DMS79 treated with DMSO at 0.1 percent for 48 hours (cell line): ENCODE data around the gene TMEM88.

Experiments
- DNase-seq: peaks from one replicate; lab custom pipeline; 2025; lab: John Stamatoyannopoulos, UW

The TMEM88 gene

GRCh38 chr17:7885367-7886226, 30.7 kb downstream of the TMEM88 start:
- DNase-seq = peak; percentile 75

GRCh38 chr17:7886227-7887037, 31.6 kb downstream of the TMEM88 start:
- peak; percentile 78 for DNase-seq

- peak; percentile 96 for DNase-seq
Measured at GRCh38 chr17:7887038-7887481, 32.2 kb downstream of the TMEM88 start.

- DNase-seq = peak; percentile 100
Measured at GRCh38 chr17:7887482-7888183, 32.8 kb downstream of the TMEM88 start.

- DNase-seq = peak; percentile 76
Measured at GRCh38 chr17:7888184-7888920, 33.5 kb downstream of the TMEM88 start, which contains the start of gene CHD3. Gene CHD3, plus strand, starts transcription at chr17:7888789. Its CDS starts 212 bp downstream, at chr17:7889001.

GRCh38 chr17:7889166-7889955, 34.5 kb downstream of the TMEM88 start:
- DNase-seq = peak; percentile 92

GRCh38 chr17:7893187-7893880, 38.5 kb downstream of the TMEM88 start:
- no peak for DNase-seq

- DNase-seq = no peak
Measured at GRCh38 chr17:7894226-7894625, 39.4 kb downstream of the TMEM88 start.

GRCh38 chr17:7894866-7895265, 40.0 kb downstream of the TMEM88 start:
- no peak for DNase-seq

- no peak for DNase-seq
Measured at GRCh38 chr17:7897090-7897489, 42.2 kb downstream of the TMEM88 start.

GRCh38 chr17:7897773-7898172, 42.9 kb downstream of the TMEM88 start:
- no peak for DNase-seq

- DNase-seq = peak; percentile 94
Measured at GRCh38 chr17:7903154-7904103, 48.6 kb downstream of the TMEM88 start.
